Measurements from ENCODE around the gene INSR.
"Not testable (repeated sequence)": the region's sequence is repeated elsewhere in the genome, so short reads cannot be mapped to it uniquely, and the experiment has no call there.

Gene INSR

GRCh38 chr19:7217861-7218260, 76.4 kb downstream of the INSR start:
- DNase-seq: no peak

DNA sequence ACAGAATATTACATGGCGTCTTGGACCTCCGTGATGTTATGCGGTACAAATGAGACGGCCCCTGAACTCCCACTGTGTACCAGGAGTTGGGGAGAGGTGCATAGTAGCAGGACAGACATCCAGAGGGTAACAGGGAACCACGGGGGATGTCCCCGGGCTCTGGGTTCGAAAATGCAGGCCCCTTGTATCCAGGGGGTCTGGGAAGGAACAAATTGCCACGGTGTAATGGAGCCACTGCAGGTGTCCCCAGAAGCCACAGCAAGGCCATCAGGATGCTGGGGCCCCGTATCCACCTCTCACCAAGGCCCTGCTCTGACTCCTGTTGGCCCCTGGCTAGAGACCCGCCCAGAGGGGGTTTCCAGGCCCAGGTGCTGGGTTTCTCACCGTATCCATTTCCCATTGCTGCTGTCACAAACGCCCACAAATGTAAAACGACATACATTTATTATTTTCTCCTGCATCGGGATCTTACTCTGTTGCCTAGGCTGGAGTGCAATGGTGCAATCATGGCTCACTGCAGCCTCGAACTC, 77.8 kb downstream of the INSR start:
- no peak for DNase-seq

- DNase-seq: no peak
Measured at GRCh38 chr19:7215176-7215575, 79.0 kb downstream of the INSR start.

DNA sequence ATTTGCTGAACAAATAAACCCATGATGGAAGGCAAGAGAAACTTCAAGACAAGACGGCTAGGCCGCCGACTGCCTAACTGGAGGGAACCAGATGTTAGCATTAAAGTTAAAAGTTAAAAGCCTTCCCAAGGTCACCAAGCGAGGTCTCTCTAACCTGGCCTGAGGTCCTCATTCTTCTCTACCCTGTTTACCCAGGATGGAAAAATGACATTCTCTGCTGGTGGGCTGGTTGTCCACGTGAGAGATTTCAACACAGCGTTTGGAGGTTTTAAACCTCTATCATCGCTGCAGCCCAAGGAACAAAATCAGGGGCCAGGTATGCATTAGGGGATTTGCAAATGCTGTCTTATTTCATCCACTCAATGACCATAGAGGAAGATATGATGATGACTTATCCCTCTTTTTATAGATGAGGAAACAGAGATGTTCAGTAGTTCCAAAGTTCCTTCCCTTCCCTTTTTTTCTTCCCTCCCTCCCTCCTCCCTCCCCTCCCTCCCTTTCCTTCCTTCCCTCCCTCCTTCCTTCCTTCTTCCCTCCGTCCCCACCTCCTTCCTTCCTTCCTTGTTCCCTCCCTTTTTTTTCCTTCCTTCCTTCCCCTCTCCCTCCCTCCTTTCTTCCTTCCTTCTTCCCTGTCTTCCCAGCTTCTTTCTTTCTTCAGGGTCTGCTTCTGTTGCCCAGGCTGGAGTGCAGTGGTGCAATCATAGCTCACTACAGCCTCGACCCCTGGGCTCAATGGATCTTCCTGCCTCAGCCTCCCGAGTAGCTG, 79.7 kb downstream of the INSR start:
- no peak for DNase-seq

- no peak for DNase-seq
Measured at GRCh38 chr19:7213628-7214323, 80.4 kb downstream of the INSR start.

- DNase-seq: no peak
Measured at GRCh38 chr19:7211191-7211951, 82.8 kb downstream of the INSR start.

- DNase-seq: no peak
Measured at GRCh38 chr19:7210359-7210758, 83.9 kb downstream of the INSR start.

GRCh38 chr19:7209597-7210325, 84.5 kb downstream of the INSR start:
- DNase-seq: not testable (repeated sequence)

DNA sequence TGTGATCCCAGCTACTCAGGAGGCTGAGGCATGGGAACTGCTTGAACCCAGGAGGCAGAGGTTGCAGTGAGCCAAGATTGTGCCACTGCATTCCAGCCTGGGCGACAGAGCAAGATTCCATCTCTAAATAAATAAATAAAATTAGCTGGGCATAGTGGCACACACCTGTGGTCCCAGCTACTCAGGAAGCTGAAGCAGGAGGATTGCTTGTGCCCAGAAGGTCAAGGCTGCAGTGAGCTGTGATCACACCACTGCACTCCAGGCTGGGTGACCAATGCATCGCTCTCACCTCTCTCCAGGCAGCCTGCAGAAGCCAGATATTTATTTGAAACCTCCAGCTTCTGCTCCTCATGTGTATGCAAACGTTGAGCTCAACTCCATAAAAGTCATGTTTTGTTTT, 85.2 kb downstream of the INSR start:
- DNase-seq: not testable (repeated sequence)

DNA sequence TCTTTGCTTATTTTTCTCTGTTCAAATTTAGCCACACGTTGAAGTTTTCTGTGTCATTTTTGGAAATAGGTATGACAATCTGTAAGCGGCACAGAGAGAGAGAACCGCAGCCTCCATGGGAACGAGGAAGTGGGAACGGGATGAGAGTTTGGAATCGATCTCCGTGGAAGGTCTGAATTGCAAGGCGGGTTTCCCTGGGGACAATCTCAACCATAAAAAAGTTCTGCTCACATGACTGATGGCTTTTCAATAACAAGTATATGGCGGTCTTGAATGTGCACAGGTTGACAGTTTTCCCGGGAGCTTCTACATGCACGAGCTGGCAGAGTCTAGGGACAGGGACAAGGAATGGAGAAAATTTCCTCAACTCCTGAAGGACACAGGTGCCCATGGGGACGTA, 90.9 kb downstream of the INSR start:
- DNase-seq: no peak

DNA sequence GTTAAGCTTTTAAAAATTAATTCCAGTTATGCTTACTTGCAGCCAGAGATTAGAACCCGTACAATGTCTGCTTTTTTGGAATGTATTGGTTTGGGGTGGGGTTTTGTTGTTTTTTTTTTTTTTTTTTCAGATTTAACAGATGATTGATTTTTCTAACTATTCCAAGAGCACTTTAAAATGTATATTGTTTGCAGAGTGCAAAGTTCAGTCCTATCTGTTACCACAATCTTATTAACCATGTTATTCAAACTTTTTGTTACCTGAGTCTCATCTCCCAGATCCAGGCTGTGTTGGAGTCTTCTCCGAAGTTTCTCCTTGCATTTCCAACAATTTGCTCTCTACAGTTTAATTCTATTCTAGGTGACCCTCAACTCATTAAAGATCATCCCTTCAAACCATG, 91.3 kb downstream of the INSR start:
- no peak for DNase-seq

DNA sequence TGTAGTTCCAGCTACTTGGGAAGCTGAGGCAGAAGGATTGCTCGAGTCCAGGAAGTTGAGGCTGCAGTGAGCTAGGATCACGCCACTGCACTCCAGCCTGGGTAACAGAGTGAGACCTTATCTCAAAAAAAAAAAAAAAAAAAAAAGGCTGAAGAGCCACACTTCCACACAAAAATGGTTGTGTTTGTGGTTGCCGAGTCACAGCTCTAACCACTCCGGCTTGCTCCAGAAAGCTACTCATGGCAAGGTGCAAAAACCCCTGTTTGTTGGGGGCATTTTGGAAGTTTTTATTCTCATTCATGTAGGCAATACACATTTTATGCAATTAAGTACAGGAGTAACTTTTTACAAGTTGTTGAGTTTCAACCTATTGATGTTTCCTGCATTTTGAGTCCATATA, 93.5 kb downstream of the INSR start:
- no peak for DNase-seq

GRCh38 chr19:7199613-7200533, 94.3 kb downstream of the INSR start:
- DNase-seq: no peak

GRCh38 chr19:7197760-7198696, 96.2 kb downstream of the INSR start:
- DNase-seq: peak; percentile 83

DNA sequence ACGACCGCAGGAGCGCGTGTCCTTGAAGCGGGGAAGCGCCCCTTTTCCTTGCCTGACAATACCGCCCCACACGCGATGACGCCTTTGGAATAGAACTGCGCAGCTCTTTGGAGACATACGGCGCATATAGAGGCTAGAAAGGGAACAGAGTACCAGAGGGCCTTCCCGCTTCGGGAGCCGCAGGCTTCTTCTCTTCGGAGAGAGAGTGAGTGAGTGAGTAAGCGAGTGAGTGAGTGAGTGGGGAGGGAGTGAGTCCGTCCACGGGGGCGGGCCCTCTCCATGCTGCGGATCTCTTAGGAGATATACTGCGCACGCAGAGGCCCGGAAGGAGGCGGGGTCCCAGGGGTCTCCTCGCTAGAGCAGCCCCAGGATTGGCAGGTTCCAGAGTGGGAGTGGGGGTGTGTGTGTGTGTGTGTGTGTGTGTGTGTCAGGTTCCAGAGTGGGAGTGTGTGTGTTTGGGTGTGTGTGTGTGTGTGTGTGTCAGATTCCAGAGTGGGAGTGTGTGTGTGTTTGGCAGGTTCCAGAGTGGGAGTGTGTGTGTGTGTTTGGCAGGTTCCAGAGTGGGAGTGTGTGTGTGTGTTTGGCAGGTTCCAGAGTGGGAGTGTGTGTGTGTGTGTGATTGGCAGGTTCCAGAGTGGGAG, 97.0 kb downstream of the INSR start:
- peak; percentile 81 for DNase-seq

GRCh38 chr19:7196763-7197118, 97.5 kb downstream of the INSR start:
- no peak for DNase-seq

GRCh38 chr19:7195046-7195445, 99.2 kb downstream of the INSR start:
- DNase-seq: no peak

DNA sequence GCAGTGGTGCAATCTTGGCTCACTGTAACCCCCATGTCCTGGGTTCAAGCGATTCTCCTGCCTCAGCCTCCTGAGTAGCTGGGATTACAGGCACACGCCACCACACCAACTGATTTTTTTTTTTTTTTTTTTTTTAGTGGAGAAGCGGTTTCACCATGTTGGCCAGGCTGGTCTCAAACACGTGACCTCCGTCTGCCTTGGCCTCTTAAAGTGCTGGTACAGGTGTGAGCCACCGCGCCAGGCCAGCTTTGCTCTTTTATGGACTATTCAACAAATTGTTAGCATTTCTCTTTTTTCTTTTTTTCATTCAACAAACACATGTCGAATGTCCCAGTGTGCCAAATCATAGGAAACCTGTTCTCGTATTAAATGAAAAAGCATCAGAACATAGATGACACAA, 99.6 kb downstream of the INSR start:
- no peak for DNase-seq

GRCh38 chr19:7191946-7192691, 102.1 kb downstream of the INSR start:
- no peak for DNase-seq
